ENCODE measurements around the gene HAO2. TPM values are rescaled to one million over a fixed set of nuclear protein-coding genes. Genes with fewer than 3 reads are reported as not detected.

HAO2 gene
- total RNA-seq: not detected

- no peaks in the 10 kb centered on the region for H3K36me3 Mint-ChIP-seq (ENCODE audit: low read depth)
- no peaks in the 10 kb centered on the region for H3K4me1 Mint-ChIP-seq (ENCODE audit: low read depth)
- H3K9me3 Mint-ChIP-seq: no peaks in the 10 kb centered on the region
- intact Hi-C loops (cut with micrococcal nuclease): no loop called here
- no peak for ATAC-seq
- TF ChIP-seq CTCF (IDR thresholded peaks at IDR 0.05): no peak
- no peak within 1 kb of the TSS for H3K27ac Mint-ChIP-seq
- POLR2A ChIA-PET: no interaction called here
- peaks cover 12% of the 10 kb centered on the region for H3K27me3 Mint-ChIP-seq
- no peak within 1 kb of the TSS for H3K4me3 Mint-ChIP-seq
- CTCF ChIA-PET: interaction anchor here (2.3 kb wide), 1 partner anchor 93 kb away, joined by 19 read pairs; no protein-coding TSS in a partner anchor
- DNase-seq: no peak
Measured at GRCh38 chr1:119368554-119368953, at the start of gene HAO2. Gene HAO2, plus strand, starts transcription at chr1:119368785. Its CDS starts 12,301 bp downstream, at chr1:119381086.

- no peak for ATAC-seq
- H3K27ac Mint-ChIP-seq: no peak overlapping the region
- DNase-seq: no peak
- POLR2A ChIA-PET: no interaction called here
- H3K27me3 Mint-ChIP-seq: peaks cover 6% of the 10 kb centered on the region
- H3K4me1 Mint-ChIP-seq (ENCODE audit: low read depth): peaks cover 4% of the 10 kb centered on the region
- intact Hi-C loops (cut with micrococcal nuclease): no loop called here
- H3K36me3 Mint-ChIP-seq (ENCODE audit: low read depth): no peaks in the 10 kb centered on the region
- no peak overlapping the region for H3K4me3 Mint-ChIP-seq
- no peaks in the 10 kb centered on the region for H3K9me3 Mint-ChIP-seq
- CTCF ChIA-PET: no interaction called here
- no peak for TF ChIP-seq CTCF (IDR thresholded peaks at IDR 0.05)
Measured at GRCh38 chr1:119320100-119320499, 48.5 kb upstream of the HAO2 start.

- intact Hi-C loops (cut with micrococcal nuclease): no loop called here
- TF ChIP-seq CTCF (IDR thresholded peaks at IDR 0.05): no peak
- ChIA-PET POLR2A (no interaction called here), CTCF (interaction anchor here (1.0 kb wide), 1 partner anchor 47 kb away, joined by 3 read pairs; no protein-coding TSS in a partner anchor)
- no peak overlapping the region for H3K27ac Mint-ChIP-seq
- no peak overlapping the region for H3K4me3 Mint-ChIP-seq
- DNase-seq (no peak), ATAC-seq (no peak)
- no peaks in the 10 kb centered on the region for H3K9me3 Mint-ChIP-seq
- H3K4me1 Mint-ChIP-seq (ENCODE audit: low read depth): peaks cover 4% of the 10 kb centered on the region
- no peaks in the 10 kb centered on the region for H3K36me3 Mint-ChIP-seq (ENCODE audit: low read depth)
- H3K27me3 Mint-ChIP-seq: peaks cover 14% of the 10 kb centered on the region
Measured at GRCh38 chr1:119321666-119322419, 46.7 kb upstream of the HAO2 start.

GRCh38 chr1:119323216-119323982, 45.2 kb upstream of the HAO2 start:
- H3K4me3 Mint-ChIP-seq: no peak overlapping the region
- CTCF ChIA-PET: interaction anchor here (1.5 kb wide), 1 partner anchor 47 kb away, joined by 3 read pairs; no protein-coding TSS in a partner anchor
- peaks cover 14% of the 10 kb centered on the region for H3K4me1 Mint-ChIP-seq (ENCODE audit: low read depth)
- no peak for TF ChIP-seq CTCF (IDR thresholded peaks at IDR 0.05)
- POLR2A ChIA-PET: no interaction called here
- DNase-seq (peak; percentile 40), ATAC-seq (peak; percentile 75)
- peaks cover 23% of the 10 kb centered on the region for H3K27me3 Mint-ChIP-seq
- no peaks in the 10 kb centered on the region for H3K36me3 Mint-ChIP-seq (ENCODE audit: low read depth)
- intact Hi-C loops (cut with micrococcal nuclease): no loop called here
- H3K27ac Mint-ChIP-seq: no peak overlapping the region
- no peaks in the 10 kb centered on the region for H3K9me3 Mint-ChIP-seq

- ATAC-seq: peak; percentile 21
- CTCF ChIA-PET: no interaction called here
- no peak overlapping the region for H3K4me3 Mint-ChIP-seq
- peak; percentile 6 for DNase-seq
- intact Hi-C loops (cut with micrococcal nuclease): no loop called here
- H3K27me3 Mint-ChIP-seq: peaks cover 26% of the 10 kb centered on the region
- H3K4me1 Mint-ChIP-seq (ENCODE audit: low read depth): peaks cover 14% of the 10 kb centered on the region
- no peaks in the 10 kb centered on the region for H3K36me3 Mint-ChIP-seq (ENCODE audit: low read depth)
- no peak for TF ChIP-seq CTCF (IDR thresholded peaks at IDR 0.05)
- POLR2A ChIA-PET: no interaction called here
- no peak overlapping the region for H3K27ac Mint-ChIP-seq
- H3K9me3 Mint-ChIP-seq: no peaks in the 10 kb centered on the region
Measured at GRCh38 chr1:119324198-119324597, 44.4 kb upstream of the HAO2 start.
